ENCODE measurements around the gene TIGD1. TPM values are rescaled to one million over a fixed set of nuclear protein-coding genes. Genes with fewer than 3 reads are reported as not detected.

TIGD1 gene
- polyA plus RNA-seq, 1 of the 3 experiments (the other 2 are of a cell fraction), result 4.6 TPM

GRCh38 chr2:232502911-232503808 is 47.2 kb downstream of the TIGD1 start:
- Histone ChIP-seq H3K4me2 (peak overlapping the region; percentile 60), H3K4me3 (ENCODE audit: low read depth in 2 of 2, low read length in 1 of 2) (peak overlapping the region; percentile 23 to 33; a peak in 2 of 4 replicates), H3F3A (replicated peaks; ENCODE audit: insufficient read depth) (no peaks in the 10 kb centered on the region), H3K9me2 (no peaks in the 10 kb centered on the region), H4K20me1 (ENCODE audit: insufficient read depth) (no peaks in the 10 kb centered on the region), H3K9ac (no peak overlapping the region), H3K27me3 (ENCODE audit: insufficient read depth) (peaks cover 23% of the 10 kb centered on the region), H3K9me3 (no peaks in the 10 kb centered on the region), H3K4me1 (ENCODE audit: control insufficient read depth in 1 of 2, insufficient read depth in 2 of 2, low read depth in 1 of 2, low read length in 1 of 2) (peaks cover 0 to 45% of the 10 kb centered on the region in 2 experiments; a peak in 1 of 4 replicates), H3K79me2 (ENCODE audit: insufficient read depth) (no peaks in the 10 kb centered on the region), H3K27ac (ENCODE audit: low read depth in 2 of 2, low read length in 1 of 2) (no peak overlapping the region), H3K36me3 (replicated peaks in 1 of 2; ENCODE audit: control insufficient read depth in 1 of 2, insufficient read depth in 2 of 2, low read length in 1 of 2) (no peaks in the 10 kb centered on the region), H2AFZ (ENCODE audit: low read depth) (no peak overlapping the region)
- ChIA-PET CTCF (interaction anchor here (1.0 to 3.0 kb wide), 4 partner anchors 19 to 59 kb away, joined by 3 to 24 read pairs (median 4); partner anchors contain the start of gene PRSS56), POLR2A (no interaction called here)
- WGBS (ENCODE audit: low lambda C conversion rate), result 55% methylated on average over 29 of the region's 75 CpGs
- DNase-seq, result peak; percentile 90
- TF ChIP-seq YY1 (IDR thresholded peaks at IDR 0.05; ENCODE audit: low read depth) (no peak), EP300 (IDR thresholded peaks at IDR 0.05; ENCODE audit: borderline replicate concordance in 1 of 2, low read depth in 1 of 2, low read length in 1 of 2) (0 out of 4 replicates have a peak, but pooled peaks of 1 of the 2 experiments have one; percentile 6)
- TF ChIP-seq, protein P1, sequence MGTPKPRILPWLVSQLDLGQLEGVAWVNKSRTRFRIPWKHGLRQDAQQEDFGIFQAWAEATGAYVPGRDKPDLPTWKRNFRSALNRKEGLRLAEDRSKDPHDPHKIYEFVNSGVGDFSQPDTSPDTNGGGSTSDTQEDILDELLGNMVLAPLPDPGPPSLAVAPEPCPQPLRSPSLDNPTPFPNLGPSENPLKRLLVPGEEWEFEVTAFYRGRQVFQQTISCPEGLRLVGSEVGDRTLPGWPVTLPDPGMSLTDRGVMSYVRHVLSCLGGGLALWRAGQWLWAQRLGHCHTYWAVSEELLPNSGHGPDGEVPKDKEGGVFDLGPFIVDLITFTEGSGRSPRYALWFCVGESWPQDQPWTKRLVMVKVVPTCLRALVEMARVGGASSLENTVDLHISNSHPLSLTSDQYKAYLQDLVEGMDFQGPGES (IDR thresholded peaks at IDR 0.05; ENCODE audit: low read depth, low read length), result no peak
- TF ChIP-seq, protein P2, sequence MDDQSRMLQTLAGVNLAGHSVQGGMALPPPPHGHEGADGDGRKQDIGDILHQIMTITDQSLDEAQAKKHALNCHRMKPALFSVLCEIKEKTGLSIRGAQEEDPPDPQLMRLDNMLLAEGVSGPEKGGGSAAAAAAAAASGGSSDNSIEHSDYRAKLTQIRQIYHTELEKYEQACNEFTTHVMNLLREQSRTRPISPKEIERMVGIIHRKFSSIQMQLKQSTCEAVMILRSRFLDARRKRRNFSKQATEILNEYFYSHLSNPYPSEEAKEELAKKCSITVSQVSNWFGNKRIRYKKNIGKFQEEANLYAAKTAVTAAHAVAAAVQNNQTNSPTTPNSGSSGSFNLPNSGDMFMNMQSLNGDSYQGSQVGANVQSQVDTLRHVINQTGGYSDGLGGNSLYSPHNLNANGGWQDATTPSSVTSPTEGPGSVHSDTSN (IDR thresholded peaks at IDR 0.05), result no peak

DNA sequence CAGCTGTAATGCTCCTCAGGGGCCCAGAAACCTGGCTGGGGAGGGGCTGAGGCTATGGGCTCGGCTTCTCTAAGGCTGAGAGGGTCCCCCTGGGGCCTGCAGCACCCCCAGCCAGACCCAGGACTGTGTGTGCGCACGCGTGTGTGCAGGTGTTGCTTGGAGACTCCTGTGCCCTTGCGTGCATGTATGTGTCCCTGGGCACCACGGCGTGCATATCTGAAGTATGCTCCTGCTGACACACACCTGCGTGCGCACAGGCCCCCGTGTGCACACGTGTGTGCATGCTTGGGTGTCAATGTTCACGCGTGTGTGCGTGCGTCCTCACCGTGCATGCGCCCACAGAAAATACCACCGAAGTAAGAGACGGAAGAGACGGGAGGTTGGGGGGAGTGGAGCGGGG is 47.8 kb downstream of the TIGD1 start:
- Histone ChIP-seq H3K4me3 (ENCODE audit: low read depth in 2 of 2, low read length in 1 of 2) (peak overlapping the region in 1 of 2 experiments; percentile 3; a peak in 1 of 4 replicates), H3K9me3 (no peaks in the 10 kb centered on the region), H3K9me2 (no peaks in the 10 kb centered on the region), H3K27me3 (ENCODE audit: insufficient read depth) (peaks cover 23% of the 10 kb centered on the region), H2AFZ (ENCODE audit: low read depth) (no peak overlapping the region), H3K9ac (no peak overlapping the region), H3K4me2 (0 out of 2 replicates have a peak overlapping the region, but pooled peaks have one; percentile 60), H4K20me1 (ENCODE audit: insufficient read depth) (no peaks in the 10 kb centered on the region), H3F3A (replicated peaks; ENCODE audit: insufficient read depth) (no peaks in the 10 kb centered on the region), H3K36me3 (replicated peaks in 1 of 2; ENCODE audit: control insufficient read depth in 1 of 2, insufficient read depth in 2 of 2, low read length in 1 of 2) (no peaks in the 10 kb centered on the region), H3K27ac (ENCODE audit: low read depth in 2 of 2, low read length in 1 of 2) (no peak overlapping the region; a peak in 1 of 4 replicates), H3K79me2 (ENCODE audit: insufficient read depth) (no peaks in the 10 kb centered on the region), H3K4me1 (ENCODE audit: control insufficient read depth in 1 of 2, insufficient read depth in 2 of 2, low read depth in 1 of 2, low read length in 1 of 2) (peaks cover 0 to 45% of the 10 kb centered on the region in 2 experiments; a peak in 1 of 4 replicates)
- DNase-seq, result no peak
- ChIA-PET POLR2A (no interaction called here), CTCF (interaction anchor here (1.3 to 3.0 kb wide), 2 partner anchors 20 to 56 kb away, joined by 5 to 24 read pairs; partner anchors contain the start of gene PRSS56)
- TF ChIP-seq, protein P3, sequence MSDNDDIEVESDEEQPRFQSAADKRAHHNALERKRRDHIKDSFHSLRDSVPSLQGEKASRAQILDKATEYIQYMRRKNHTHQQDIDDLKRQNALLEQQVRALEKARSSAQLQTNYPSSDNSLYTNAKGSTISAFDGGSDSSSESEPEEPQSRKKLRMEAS (IDR thresholded peaks at IDR 0.05; ENCODE audit: low read depth), result no peak
- TF ChIP-seq CTCF (IDR thresholded peaks at IDR 0.05) (no peak), NFIC (IDR thresholded peaks at IDR 0.05; ENCODE audit: borderline replicate concordance) (no peak), YY1 (IDR thresholded peaks at IDR 0.05; ENCODE audit: low read depth) (no peak), NRF1 (IDR thresholded peaks at IDR 0.05; ENCODE audit: low read depth, low read length) (no peak), POLR2AphosphoS5 (IDR thresholded peaks at IDR 0.05; ENCODE audit: low read depth, low read length) (no peak), RAD21 (IDR thresholded peaks at IDR 0.05; ENCODE audit: low read length) (no peak), ZBTB33 (IDR thresholded peaks at IDR 0.05; ENCODE audit: borderline replicate concordance, low read depth) (no peak), FOSL2 (IDR thresholded peaks at IDR 0.05; ENCODE audit: borderline replicate concordance, low read depth) (no peak), TCF12 (IDR thresholded peaks at IDR 0.05) (no peak), RXRA (IDR thresholded peaks at IDR 0.05; ENCODE audit: borderline replicate concordance, low read depth) (no peak), EZH2phosphoT487 (IDR thresholded peaks at IDR 0.05; ENCODE audit: borderline replicate concordance, low read depth) (no peak), EP300 (IDR thresholded peaks at IDR 0.05; ENCODE audit: borderline replicate concordance in 1 of 2, low read depth in 1 of 2, low read length in 1 of 2) (no peak), USF2 (IDR thresholded peaks at IDR 0.05; ENCODE audit: borderline replicate concordance, low read depth, low read length) (no peak), GABPA (IDR thresholded peaks at IDR 0.05; ENCODE audit: low read depth) (no peak)
- 60% methylated on average over 20 of the region's 21 CpGs for WGBS (ENCODE audit: low lambda C conversion rate)
